Ramos (cell line): ENCODE measurements around the gene PRPF40A.
"Not testable (repeated sequence)": the region's sequence is repeated elsewhere in the genome, so short reads cannot be mapped to it uniquely, and the experiment has no call there.

ENCODE experiments used
- in situ Hi-C: fragments of 300-500 bp; cut with MboI; formaldehyde crosslinking; loops from one replicate; pipeline ENCODE4 v1.14.3; 2022; ENCODE audit warnings: low sequenced_read_pairs; ENCODE audit not compliant: unreplicated experiment

The PRPF40A gene

GRCh38 chr2:152717228-152718075 lies at the start of gene PRPF40A:
Gene PRPF40A, minus strand, starts transcription at chr2:152717461. Its CDS starts 22 bp downstream, at chr2:152717439.
- in situ Hi-C loops: no loop called here

- in situ Hi-C loops: no loop called here
Measured at GRCh38 chr2:152766928-152767327, 49.7 kb upstream of the PRPF40A start.

GRCh38 chr2:152763651-152764050 lies 46.4 kb upstream of the PRPF40A start:
- in situ Hi-C loops: no loop called here

- in situ Hi-C loops: not testable (repeated sequence)
Measured at GRCh38 chr2:152763208-152763607, 45.9 kb upstream of the PRPF40A start.

GRCh38 chr2:152762202-152762601 lies 44.9 kb upstream of the PRPF40A start:
- in situ Hi-C loops: no loop called here

- in situ Hi-C loops: no loop called here
Measured at GRCh38 chr2:152761214-152761613, 44.0 kb upstream of the PRPF40A start.

GRCh38 chr2:152759290-152760072 lies 42.2 kb upstream of the PRPF40A start:
- in situ Hi-C loops: no loop called here

GRCh38 chr2:152755029-152755428 lies 37.8 kb upstream of the PRPF40A start:
- in situ Hi-C loops: no loop called here

- in situ Hi-C loops: not testable (repeated sequence)
Measured at GRCh38 chr2:152747751-152748150, 30.5 kb upstream of the PRPF40A start.

- in situ Hi-C loops: no loop called here
Measured at GRCh38 chr2:152743002-152743401, 25.7 kb upstream of the PRPF40A start.

GRCh38 chr2:152740743-152741328 lies 23.6 kb upstream of the PRPF40A start:
- in situ Hi-C loops: no loop called here

- in situ Hi-C loops: not testable (repeated sequence)
Measured at GRCh38 chr2:152739705-152740104, 22.4 kb upstream of the PRPF40A start.

GRCh38 chr2:152738438-152738837 lies 21.2 kb upstream of the PRPF40A start:
- in situ Hi-C loops: no loop called here

- in situ Hi-C loops: not testable (repeated sequence)
Measured at GRCh38 chr2:152737509-152737908, 20.2 kb upstream of the PRPF40A start.

GRCh38 chr2:152730591-152731333 lies 13.5 kb upstream of the PRPF40A start:
- in situ Hi-C loops: no loop called here

GRCh38 chr2:152729844-152730243 lies 12.6 kb upstream of the PRPF40A start:
- in situ Hi-C loops: no loop called here

GRCh38 chr2:152723918-152724317 lies 6.7 kb upstream of the PRPF40A start:
- in situ Hi-C loops: no loop called here

- in situ Hi-C loops: not testable (repeated sequence)
Measured at GRCh38 chr2:152722639-152723038, 5.4 kb upstream of the PRPF40A start.

- in situ Hi-C loops: no loop called here
Measured at GRCh38 chr2:152720794-152721193, 3.5 kb upstream of the PRPF40A start.

GRCh38 chr2:152718909-152719645 lies 1.8 kb upstream of the PRPF40A start:
- in situ Hi-C loops: no loop called here
